ENCODE data around the gene IMPG2. TPM values are rescaled to one million over a fixed set of nuclear protein-coding genes. Genes with fewer than 3 reads are reported as not detected.

Gene IMPG2
- total RNA-seq, 1 donor from 2014 or later = 2.4 TPM

- Mint-ChIP-seq H3K36me3 (ENCODE audit: unreplicated experiment) (no peaks in the 10 kb centered on the region), H3K27me3 (ENCODE audit: unreplicated experiment) (no peaks in the 10 kb centered on the region)
- TF ChIP-seq, protein P1, sequence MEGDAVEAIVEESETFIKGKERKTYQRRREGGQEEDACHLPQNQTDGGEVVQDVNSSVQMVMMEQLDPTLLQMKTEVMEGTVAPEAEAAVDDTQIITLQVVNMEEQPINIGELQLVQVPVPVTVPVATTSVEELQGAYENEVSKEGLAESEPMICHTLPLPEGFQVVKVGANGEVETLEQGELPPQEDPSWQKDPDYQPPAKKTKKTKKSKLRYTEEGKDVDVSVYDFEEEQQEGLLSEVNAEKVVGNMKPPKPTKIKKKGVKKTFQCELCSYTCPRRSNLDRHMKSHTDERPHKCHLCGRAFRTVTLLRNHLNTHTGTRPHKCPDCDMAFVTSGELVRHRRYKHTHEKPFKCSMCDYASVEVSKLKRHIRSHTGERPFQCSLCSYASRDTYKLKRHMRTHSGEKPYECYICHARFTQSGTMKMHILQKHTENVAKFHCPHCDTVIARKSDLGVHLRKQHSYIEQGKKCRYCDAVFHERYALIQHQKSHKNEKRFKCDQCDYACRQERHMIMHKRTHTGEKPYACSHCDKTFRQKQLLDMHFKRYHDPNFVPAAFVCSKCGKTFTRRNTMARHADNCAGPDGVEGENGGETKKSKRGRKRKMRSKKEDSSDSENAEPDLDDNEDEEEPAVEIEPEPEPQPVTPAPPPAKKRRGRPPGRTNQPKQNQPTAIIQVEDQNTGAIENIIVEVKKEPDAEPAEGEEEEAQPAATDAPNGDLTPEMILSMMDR (IDR thresholded peaks at IDR 0.05; ENCODE audit: partially characterized antibody, unreplicated experiment) = no peak
These were observed 135.0 kb downstream of the IMPG2 start for GRCh38 chr3:101185341-101185740.

DNA sequence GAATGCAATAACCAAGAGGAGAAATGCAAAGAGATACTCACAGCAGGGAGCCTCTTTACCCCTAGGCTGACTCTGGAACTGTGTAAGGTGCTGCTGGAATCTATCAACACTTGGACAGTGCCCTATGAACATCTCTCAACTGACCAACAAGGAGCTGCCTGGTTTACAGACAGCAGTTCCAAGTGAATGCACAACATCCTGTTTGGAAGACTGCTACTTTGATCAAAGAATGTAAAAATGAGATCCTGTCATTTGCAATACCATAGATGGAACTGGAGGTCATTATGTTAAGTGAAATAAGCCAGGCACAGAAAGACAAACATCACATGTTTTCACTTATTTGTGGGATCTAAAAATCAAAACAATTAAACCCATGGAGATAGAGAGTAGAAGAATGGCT lies 136.3 kb downstream of the IMPG2 start:
- no peaks in the 10 kb centered on the region for H3K36me3 Mint-ChIP-seq (ENCODE audit: unreplicated experiment)
- TF ChIP-seq, protein P1 (IDR thresholded peaks at IDR 0.05; ENCODE audit: partially characterized antibody, unreplicated experiment) = no peak
- no peaks in the 10 kb centered on the region for H3K4me1 Mint-ChIP-seq (ENCODE audit: low read depth, unreplicated experiment)
- no peak overlapping the region for H3K27ac Mint-ChIP-seq (ENCODE audit: unreplicated experiment)
- no peak for DNase-seq
- no peak overlapping the region for H3K4me3 Mint-ChIP-seq (ENCODE audit: unreplicated experiment)
- no peaks in the 10 kb centered on the region for H3K9me3 Mint-ChIP-seq (ENCODE audit: unreplicated experiment)
- H3K27me3 Mint-ChIP-seq (ENCODE audit: unreplicated experiment) = no peaks in the 10 kb centered on the region

More at GRCh38 chr3:101185341-101185740, 135.0 kb downstream of the IMPG2 start:
- no peak overlapping the region for H3K27ac Mint-ChIP-seq (ENCODE audit: unreplicated experiment)
- DNase-seq = no peak
- H3K4me3 Mint-ChIP-seq (ENCODE audit: unreplicated experiment) = no peak overlapping the region
- no peaks in the 10 kb centered on the region for H3K4me1 Mint-ChIP-seq (ENCODE audit: low read depth, unreplicated experiment)
- H3K9me3 Mint-ChIP-seq (ENCODE audit: unreplicated experiment) = no peaks in the 10 kb centered on the region

GRCh38 chr3:101183151-101183550 lies 137.2 kb downstream of the IMPG2 start:
- Mint-ChIP-seq H3K27ac (ENCODE audit: unreplicated experiment) (no peak overlapping the region), H3K36me3 (ENCODE audit: unreplicated experiment) (no peaks in the 10 kb centered on the region), H3K4me1 (ENCODE audit: low read depth, unreplicated experiment) (no peaks in the 10 kb centered on the region), H3K27me3 (ENCODE audit: unreplicated experiment) (no peaks in the 10 kb centered on the region), H3K4me3 (ENCODE audit: unreplicated experiment) (no peak overlapping the region), H3K9me3 (ENCODE audit: unreplicated experiment) (no peaks in the 10 kb centered on the region)
- DNase-seq = no peak
- TF ChIP-seq, protein P1 (IDR thresholded peaks at IDR 0.05; ENCODE audit: partially characterized antibody, unreplicated experiment) = no peak

- Mint-ChIP-seq H3K4me1 (ENCODE audit: low read depth, unreplicated experiment) (no peaks in the 10 kb centered on the region), H3K9me3 (ENCODE audit: unreplicated experiment) (no peaks in the 10 kb centered on the region), H3K27ac (ENCODE audit: unreplicated experiment) (no peak overlapping the region), H3K27me3 (ENCODE audit: unreplicated experiment) (no peaks in the 10 kb centered on the region), H3K36me3 (ENCODE audit: unreplicated experiment) (no peaks in the 10 kb centered on the region), H3K4me3 (ENCODE audit: unreplicated experiment) (no peak overlapping the region)
- TF ChIP-seq, protein P1 (IDR thresholded peaks at IDR 0.05; ENCODE audit: partially characterized antibody, unreplicated experiment) = no peak
- no peak for DNase-seq
These were observed 137.6 kb downstream of the IMPG2 start for GRCh38 chr3:101182734-101183133.

- H3K36me3 Mint-ChIP-seq (ENCODE audit: unreplicated experiment) = no peaks in the 10 kb centered on the region
- TF ChIP-seq, protein P1 (IDR thresholded peaks at IDR 0.05; ENCODE audit: partially characterized antibody, unreplicated experiment) = no peak
- DNase-seq = no peak
- H3K27me3 Mint-ChIP-seq (ENCODE audit: unreplicated experiment) = no peaks in the 10 kb centered on the region
- H3K4me1 Mint-ChIP-seq (ENCODE audit: low read depth, unreplicated experiment) = no peaks in the 10 kb centered on the region
- H3K4me3 Mint-ChIP-seq (ENCODE audit: unreplicated experiment) = no peak overlapping the region
- no peak overlapping the region for H3K27ac Mint-ChIP-seq (ENCODE audit: unreplicated experiment)
- no peaks in the 10 kb centered on the region for H3K9me3 Mint-ChIP-seq (ENCODE audit: unreplicated experiment)
These were observed 138.6 kb downstream of the IMPG2 start for GRCh38 chr3:101181801-101182200.
